GM21737 (cell line): ENCODE data around the gene B4GALT5.
A peak's percentile ranks its signal among the peaks of the same experiment; 100 is the strongest.
"Not testable (repeated sequence)": the region's sequence is repeated elsewhere in the genome, so short reads cannot be mapped to it uniquely, and the experiment has no call there.

ENCODE experiments used
- ATAC-seq: cut with Tn5 transposase; IDR thresholded peaks from one replicate; pipeline ENCODE4 v1.9.1; 2021; ENCODE audit warnings: mild to moderate bottlenecking, moderate library complexity; ENCODE audit not compliant: unreplicated experiment

B4GALT5 gene

DNA sequence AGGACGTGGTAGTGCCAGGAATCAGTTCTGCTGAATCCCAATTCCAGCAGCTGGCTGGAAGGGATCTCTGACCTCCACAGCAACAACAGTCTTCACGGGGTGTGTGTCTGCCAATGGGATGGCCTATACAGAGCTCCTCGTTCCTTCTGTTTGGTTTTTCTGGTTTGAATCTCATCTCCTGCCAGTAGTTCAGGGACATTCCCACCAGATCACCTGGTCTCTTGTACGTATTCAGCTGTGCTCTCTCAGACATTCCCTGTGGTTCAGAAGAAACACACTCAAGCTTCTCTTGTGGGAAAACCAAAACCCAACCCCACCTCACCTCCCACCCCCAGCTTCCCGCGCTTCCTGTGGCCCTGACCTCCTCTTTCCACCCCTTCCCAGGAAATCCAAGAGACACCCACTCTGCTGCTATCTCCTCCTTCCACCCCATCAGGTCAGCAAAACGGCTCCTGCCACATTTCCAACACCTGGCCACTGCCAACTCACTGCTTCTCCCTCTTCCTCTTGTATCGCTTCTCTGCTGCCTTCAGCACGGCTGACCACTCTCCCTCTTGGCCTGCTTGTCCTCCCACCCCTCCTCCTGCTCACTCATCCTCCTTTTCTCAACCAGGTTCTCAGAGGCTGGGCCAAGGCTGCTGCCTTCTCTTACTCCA, 82.5 kb downstream of the B4GALT5 start:
- peak; percentile 17 for ATAC-seq

DNA sequence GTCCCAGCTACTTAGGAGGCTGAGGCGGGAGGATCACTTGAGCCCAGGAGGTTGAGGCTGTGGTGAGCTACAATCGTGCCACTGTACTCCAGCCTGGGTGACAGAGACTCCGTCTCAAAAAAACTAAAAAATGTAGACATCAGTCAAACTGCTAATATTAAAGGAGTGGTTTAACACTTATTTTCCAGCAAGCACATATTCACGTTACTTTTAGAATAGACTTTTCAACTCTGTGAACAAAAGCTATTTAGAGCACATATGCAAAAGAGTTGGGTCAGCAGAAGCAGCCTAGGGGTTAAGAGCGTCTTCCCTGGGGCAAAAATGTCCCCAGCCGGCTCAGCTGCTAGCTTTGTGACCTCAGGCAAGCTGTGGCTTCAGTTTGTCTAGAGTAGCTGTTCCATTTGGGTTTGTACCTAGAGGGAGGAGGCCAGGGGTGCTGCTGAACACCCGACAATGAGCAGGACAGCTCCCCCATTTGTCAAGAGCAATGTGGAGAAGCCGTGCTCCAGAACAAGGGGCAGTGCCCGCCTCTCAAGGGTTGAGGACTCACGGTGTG, 83.2 kb downstream of the B4GALT5 start:
- peak; percentile 60 for ATAC-seq

DNA sequence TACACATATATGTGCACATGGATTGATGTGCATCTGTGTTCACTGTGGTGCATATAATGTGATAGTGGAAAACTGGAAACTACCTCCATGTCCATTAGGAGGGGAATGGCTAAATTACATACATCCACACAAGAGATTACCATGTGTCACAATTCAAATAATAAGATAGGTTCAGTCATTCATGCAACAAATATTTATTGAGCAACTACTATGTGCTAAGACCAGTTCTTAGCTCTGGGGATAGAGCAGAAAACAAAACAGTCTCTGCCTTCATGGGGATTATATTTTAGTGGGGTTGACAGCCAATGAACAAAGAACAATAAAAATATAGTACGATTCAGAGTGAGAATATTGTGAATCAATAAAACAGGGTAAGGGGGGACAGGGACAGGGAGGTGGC, 84.1 kb downstream of the B4GALT5 start:
- no peak for ATAC-seq

DNA sequence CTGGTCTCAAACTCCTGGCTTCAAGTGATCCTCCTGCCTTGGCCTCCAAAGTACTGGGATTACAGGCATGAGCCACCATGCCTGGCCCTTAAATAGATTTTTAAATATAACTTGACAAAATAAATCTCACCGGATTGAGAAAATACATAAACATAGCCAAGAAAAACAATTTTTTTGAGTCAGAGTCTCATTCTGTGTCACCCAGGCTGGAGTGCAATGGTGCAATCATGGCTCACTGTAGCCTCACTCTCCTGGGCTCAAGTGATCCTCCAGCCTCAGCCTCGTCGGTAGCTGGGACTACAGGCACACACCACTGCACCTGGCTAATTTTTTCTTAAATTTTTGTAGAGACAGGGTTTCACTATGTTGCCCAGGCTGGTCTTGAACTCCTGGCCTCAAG, 85.4 kb downstream of the B4GALT5 start:
- ATAC-seq = not testable (repeated sequence)

DNA sequence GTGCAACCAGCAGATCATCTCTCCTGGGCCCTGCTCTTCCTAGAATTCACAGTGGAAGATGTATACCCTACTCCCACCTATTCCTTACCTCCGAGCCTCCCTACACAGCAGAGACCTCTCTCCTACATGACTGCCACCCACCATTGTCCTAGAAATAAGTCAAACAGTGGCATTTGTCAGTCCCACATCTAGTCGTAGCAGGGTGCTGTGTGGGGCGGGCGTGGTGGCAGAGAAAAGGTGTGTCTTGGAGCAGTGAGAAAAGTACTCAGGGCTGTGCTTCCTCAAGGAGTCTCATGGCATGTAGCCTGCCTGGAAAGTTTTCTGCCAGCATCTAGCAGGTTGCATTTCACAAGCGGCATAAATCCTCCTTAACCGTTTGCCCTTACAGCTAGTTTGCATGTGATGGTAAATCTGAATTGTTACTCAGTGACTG, 86.3 kb downstream of the B4GALT5 start:
- ATAC-seq = no peak

DNA sequence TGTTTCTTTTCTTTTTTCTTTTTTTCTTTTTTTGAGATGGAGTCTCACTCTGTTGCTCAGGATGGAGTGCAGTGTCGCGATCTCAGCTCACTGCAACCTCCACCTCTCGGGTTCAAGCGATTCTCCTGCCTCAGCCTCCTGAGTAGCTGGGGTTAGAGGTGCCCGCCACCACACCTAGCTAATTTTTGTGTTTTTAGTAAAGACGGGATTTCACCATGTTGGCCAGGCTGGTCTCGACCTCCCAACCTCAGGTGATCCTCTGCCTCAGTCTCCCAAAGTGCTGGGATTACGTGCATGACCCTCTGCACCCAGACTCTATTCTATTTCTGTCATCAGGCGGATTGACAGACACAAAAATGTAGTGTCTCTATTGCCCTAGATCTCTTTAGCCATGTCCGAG, 88.7 kb downstream of the B4GALT5 start:
- not testable (repeated sequence) for ATAC-seq

DNA sequence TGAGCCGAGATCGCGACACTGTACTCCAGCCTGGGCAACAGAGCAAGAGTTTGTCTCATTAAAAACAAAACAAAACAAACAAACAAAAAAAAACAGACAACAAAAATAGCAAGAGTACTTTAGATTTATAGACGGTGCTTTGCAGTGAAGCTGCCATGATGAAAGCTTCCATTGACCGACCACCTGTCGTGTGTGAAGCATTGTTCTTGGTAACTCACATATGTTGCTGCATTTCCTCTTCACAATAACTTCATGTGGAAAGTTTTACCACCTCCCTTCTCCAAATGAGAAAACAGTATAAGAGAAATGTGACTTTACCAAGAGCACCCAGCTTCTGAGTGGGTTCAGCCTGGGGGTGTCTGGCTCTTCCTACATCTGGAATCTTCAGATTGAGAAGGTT, 89.4 kb downstream of the B4GALT5 start:
- ATAC-seq = no peak

GRCh38 chr20:49622243-49622642, 91.4 kb downstream of the B4GALT5 start:
- no peak for ATAC-seq

GRCh38 chr20:49620364-49621240, 93.1 kb downstream of the B4GALT5 start:
- ATAC-seq = peak; percentile 77

DNA sequence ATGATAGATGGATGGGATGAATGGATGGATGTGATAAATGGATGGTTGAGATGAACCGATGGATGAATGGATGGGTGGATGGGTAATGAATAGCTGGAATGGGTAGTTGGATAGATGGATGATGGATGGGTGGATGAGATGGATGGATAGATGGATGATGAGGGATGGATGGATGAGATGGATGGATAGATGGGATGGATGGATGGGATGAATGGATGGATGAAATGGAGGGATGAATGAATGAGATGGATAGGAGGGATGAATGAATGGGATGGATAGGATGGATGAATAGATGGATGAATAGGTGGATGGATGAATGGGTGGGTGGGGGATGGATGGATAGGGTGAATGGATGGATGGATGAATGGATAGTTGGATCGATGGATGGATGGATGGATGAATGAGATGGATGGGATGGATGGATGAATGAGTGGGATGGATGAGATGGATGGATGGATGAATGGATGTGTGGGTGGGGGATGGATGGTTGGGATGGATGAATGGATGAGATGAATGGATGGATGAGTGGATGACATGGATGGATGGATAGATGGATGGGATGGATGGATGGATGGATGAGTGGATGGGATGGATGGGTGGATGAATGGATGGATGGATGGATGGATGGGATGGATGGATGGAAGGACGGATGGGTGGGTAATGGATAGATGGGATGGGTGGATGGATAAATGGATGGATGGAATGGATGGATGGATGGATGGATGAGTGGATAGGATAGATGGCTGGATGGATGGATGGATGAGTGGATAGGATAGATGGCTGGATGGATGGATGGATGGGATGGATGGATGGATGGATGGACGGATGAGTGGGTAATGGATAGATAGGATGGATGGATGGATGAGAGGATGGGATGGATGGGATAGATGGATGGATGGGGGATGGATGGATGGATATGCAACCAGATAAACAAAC, 94.3 kb downstream of the B4GALT5 start:
- no peak for ATAC-seq

DNA sequence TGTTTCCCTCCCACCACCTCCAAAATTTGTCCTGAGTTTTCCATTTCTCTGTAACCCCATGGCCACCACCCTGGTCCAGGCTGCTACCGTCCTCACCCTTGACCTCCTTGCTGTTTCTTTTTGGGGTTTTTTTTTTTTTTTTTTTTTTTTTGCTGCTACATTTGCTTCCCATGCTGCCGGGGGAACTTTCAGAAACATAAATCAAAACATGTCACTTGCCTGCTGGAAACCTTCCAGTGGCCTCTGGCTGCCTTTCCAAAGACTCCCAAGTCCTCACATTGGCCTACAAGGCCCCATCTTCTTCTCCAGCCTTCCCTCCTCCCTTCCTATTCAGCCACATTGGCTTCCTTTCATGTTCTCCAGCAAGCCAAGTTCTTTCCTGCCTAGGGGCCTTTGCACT, 95.4 kb downstream of the B4GALT5 start:
- ATAC-seq = no peak

GRCh38 chr20:49617394-49617793, 96.3 kb downstream of the B4GALT5 start:
- not testable (repeated sequence) for ATAC-seq

GRCh38 chr20:49616154-49617007, 97.3 kb downstream of the B4GALT5 start:
- ATAC-seq = no peak

DNA sequence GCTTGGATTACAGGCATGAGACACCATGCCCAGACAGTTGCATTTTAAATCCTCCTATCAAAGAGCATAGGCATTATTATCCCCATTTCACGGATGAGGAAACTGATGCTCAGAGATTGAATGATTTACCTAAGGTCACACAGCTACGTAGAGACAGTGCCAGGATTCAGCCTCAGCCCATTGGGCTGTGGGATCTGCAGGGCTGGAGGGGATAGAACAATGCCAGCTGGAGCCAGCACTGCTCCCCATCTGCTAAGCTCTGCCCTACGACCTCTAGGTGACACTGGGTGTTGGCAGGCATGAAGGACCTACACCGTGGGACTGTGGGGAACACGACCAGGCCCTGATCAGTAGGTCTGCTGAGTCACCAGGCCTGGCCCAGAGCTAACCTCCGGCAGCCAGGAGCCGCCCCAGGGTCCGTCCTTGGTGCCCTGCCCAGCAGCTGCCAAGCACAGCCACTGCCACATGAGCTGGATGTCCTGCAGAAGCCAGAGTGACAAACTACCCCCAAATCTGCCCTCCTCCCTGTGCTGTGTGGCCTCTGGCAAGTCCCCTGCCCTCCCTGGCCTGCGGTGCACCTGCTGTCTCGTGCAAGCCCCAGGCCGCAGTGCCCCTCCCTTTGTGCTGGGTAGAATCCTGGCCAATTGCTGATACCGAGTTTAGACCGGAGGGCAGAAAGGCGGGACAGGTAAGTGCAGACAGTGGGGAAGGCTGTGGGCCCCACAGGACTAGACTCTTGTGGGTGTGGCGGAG, 98.1 kb downstream of the B4GALT5 start:
- ATAC-seq = no peak

DNA sequence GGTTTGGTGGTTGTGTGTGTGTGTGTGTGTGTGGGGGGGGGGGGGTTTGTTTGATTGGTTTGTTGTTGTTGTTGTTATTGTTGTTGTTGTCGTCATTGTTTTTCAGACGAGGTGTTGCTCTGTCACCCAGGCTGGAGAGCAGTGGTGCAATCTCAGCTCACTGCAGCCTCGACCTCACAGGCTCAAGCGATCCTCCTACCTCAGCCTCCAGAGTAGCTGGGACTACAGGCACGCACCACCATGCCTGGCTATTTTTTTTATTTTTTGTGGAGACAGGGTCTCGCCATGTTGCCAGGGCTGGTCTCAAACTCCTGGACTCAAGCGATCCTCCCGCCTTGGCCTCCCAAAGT, 98.7 kb downstream of the B4GALT5 start:
- not testable (repeated sequence) for ATAC-seq

- no peak for ATAC-seq
Measured at GRCh38 chr20:49614338-49615050, 99.2 kb downstream of the B4GALT5 start.

DNA sequence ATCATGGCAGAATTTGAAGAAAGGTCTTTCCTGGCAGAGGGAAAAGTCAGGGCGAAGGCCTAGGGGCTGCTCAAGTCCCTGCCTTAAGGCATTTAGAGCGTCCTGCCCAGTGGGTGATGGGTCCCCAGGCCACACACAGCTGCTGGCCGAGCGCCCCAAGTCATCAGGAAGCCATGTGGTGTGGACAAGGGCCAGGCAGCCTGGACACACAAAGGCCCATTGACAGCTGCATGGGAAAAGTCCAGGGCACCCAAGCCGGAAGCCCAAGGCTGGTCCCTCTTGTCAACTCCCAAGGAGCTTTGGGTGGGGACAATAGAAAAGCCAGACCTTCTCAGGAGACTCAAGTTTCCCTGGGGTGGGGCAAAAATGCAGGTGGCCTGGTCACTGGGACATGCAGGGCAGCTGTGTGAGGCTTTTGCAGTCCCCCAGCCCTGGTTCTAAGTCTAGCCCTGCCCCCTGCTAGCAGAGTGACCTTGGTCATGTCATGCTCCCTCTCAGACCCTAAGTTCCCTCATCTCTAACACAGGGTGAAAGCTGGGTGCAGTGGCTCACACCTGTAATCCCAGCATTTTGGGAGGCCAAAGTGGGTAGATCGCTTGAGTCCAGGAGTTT, 101.4 kb downstream of the B4GALT5 start:
- no peak for ATAC-seq

GRCh38 chr20:49611539-49612126, 102.0 kb downstream of the B4GALT5 start:
- ATAC-seq = not testable (repeated sequence)
